Transverse colon (tissue), 4 donors: ENCODE measurements around the gene PSMC6. TPM values are rescaled to one million over a fixed set of nuclear protein-coding genes. Genes with fewer than 3 reads are reported as not detected.

Experiments used
- DNase-seq: peaks from one replicate; pipeline ENCODE4 v3.0.0-alpha.2; 2019
- H3K27ac ChIP-seq, 4 donors: fragments of 200-600 bp; sonication (generic); 2 replicates each; pipeline ENCODE4 v1.5.1; 2016 to 2018; ENCODE audit warnings: inconsistent platforms in 4 of 4
- H3K27me3 ChIP-seq: fragments of 200-600 bp; sonication (generic); 2 replicates; pipeline ENCODE4 v1.5.1; 2017; ENCODE audit warnings: inconsistent platforms
- H3K36me3 ChIP-seq, 4 donors: fragments of 200-600 bp; sonication (generic); 2 replicates each; pipeline ENCODE4 v1.5.1; 2017 to 2019; ENCODE audit warnings: inconsistent platforms in 4 of 4
- H3K4me1 ChIP-seq, 4 donors: fragments of 200-600 bp; sonication (generic); 2 replicates each; pipeline ENCODE4 v1.5.1; 2017 to 2020; ENCODE audit warnings: inconsistent platforms in 4 of 4
- H3K4me3 ChIP-seq, 4 donors: fragments of 200-600 bp; sonication (generic); 1 replicate in 1 of 4; 2 replicates in 3 of 4; pipeline versions ENCODE4 v1.5.1 to v1.6.1; 2017 to 2019; ENCODE audit warnings: inconsistent platforms in 4 of 4
- H3K9me3 ChIP-seq, 2 donors: fragments of 200-600 bp; sonication (generic); 2 replicates each; pipeline ENCODE4 v1.5.1; 2017 to 2019; ENCODE audit warnings: inconsistent platforms in 2 of 2
- EP300 ChIP-seq: sonication (generic); formaldehyde crosslinking; IDR thresholded peaks from one replicate; pipeline ENCODE4 v1.6.1; 2017; ENCODE audit warnings: antibody characterized with exemption, low read depth
- POLR2A ChIP-seq: fragments of 450-650 bp; IDR thresholded peaks from one replicate; pipeline ENCODE4 v1.6.1; 2016; ENCODE audit warnings: antibody characterized with exemption, mild to moderate bottlenecking, moderate library complexity
- POLR2AphosphoS5 ChIP-seq, 3 donors: sonication (generic); formaldehyde crosslinking; IDR thresholded peaks; one replicate each; pipeline ENCODE4 v1.6.1; 2016; ENCODE audit warnings: antibody characterized with exemption in 3 of 3
- WGBS, 2 donors: methylation state at CpG; one replicate each; pipeline ENCODE4 v1.1.5; 2018; ENCODE audit warnings: low coverage in 1 of 2; 5-methylcytosine and 5-hydroxymethylcytosine counted together
- in situ Hi-C, 4 donors: fragments of 200-750 bp; cut with MboI; loops; one replicate each; pipeline versions ENCODE4 v1.15.0 to v1.15.1; 2017; ENCODE audit warnings: low sequenced_read_pairs in 3 of 4, low pct_ligation_motif_present in 1 of 4, low pct_unique_long_range_greater_than_20kb in 1 of 4
- intact Hi-C: fragments of 100-400 bp; cut with DNase I; formaldehyde crosslinking; loops from one replicate; pipeline ENCODE4 v1.15.1; 2023; ENCODE audit warnings: low total_unique reads
- total RNA-seq, 4 donors: library from RNA; depleted of rRNA; stranded (reverse); fragments of >200 nt; gene quantifications; one replicate each; pipeline ENCODE4 v1.1.0, GENCODE V29; 2016
- TF ChIP-seq, protein P1 (sequence below), 5 experiments: fragments of 200-600 bp in 3 of 5; fragments of 450-650 bp in 2 of 5; sonication (generic) in 3 of 5; IDR thresholded peaks; 1 replicate in 2 of 5; 2 replicates in 3 of 5; pipeline ENCODE4 v1.5.1; 2016 to 2017; ENCODE audit warnings: antibody characterized with exemption in 5 of 5, inconsistent platforms in 3 of 5, mild to moderate bottlenecking in 2 of 5, moderate library complexity in 1 of 5

Gene PSMC6
- total RNA-seq, 4 donors from 2014 or later, result 6.8 to 87.8 (median 47.8) TPM

DNA sequence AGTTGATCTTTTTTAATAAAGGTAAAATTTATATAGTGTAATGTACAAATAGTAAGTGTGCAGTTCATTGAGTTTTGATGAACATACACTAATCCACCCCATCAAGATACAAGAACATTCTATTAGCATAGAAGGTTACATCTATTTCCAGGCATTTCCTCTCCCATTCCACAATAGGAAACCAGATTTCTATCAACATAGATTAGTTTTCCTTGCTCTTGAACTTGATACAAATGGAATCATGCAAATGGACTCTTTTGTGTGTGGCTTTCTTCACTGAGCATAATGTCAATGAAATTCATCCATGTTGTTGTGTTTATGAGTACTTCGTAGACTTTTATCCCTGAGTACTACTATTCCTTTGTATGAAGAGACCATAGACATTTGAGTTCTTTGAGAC lies 33.8 kb downstream of the PSMC6 start:
- TF ChIP-seq, protein P1, sequence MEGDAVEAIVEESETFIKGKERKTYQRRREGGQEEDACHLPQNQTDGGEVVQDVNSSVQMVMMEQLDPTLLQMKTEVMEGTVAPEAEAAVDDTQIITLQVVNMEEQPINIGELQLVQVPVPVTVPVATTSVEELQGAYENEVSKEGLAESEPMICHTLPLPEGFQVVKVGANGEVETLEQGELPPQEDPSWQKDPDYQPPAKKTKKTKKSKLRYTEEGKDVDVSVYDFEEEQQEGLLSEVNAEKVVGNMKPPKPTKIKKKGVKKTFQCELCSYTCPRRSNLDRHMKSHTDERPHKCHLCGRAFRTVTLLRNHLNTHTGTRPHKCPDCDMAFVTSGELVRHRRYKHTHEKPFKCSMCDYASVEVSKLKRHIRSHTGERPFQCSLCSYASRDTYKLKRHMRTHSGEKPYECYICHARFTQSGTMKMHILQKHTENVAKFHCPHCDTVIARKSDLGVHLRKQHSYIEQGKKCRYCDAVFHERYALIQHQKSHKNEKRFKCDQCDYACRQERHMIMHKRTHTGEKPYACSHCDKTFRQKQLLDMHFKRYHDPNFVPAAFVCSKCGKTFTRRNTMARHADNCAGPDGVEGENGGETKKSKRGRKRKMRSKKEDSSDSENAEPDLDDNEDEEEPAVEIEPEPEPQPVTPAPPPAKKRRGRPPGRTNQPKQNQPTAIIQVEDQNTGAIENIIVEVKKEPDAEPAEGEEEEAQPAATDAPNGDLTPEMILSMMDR (IDR thresholded peaks at IDR 0.05), result no peak
- TF ChIP-seq POLR2AphosphoS5 (IDR thresholded peaks at IDR 0.05) (no peak), EP300 (no peak), POLR2A (no peak)
- no peaks in the 10 kb centered on the region for H3K36me3 ChIP-seq
- WGBS, 2 donors, result 93 to 100% methylated on average over 1 of the region's 1 CpG
- in situ Hi-C loops, result no loop called here
- intact Hi-C loops, result no loop called here
- no peak overlapping the region for H3K4me3 ChIP-seq
- no peaks in the 10 kb centered on the region for H3K27me3 ChIP-seq
- no peak for DNase-seq
- no peak overlapping the region for H3K27ac ChIP-seq
- peaks cover 0 to 18% (median 0%) of the 10 kb centered on the region in 4 donors for H3K4me1 ChIP-seq
- H3K9me3 ChIP-seq, result no peaks in the 10 kb centered on the region

DNA sequence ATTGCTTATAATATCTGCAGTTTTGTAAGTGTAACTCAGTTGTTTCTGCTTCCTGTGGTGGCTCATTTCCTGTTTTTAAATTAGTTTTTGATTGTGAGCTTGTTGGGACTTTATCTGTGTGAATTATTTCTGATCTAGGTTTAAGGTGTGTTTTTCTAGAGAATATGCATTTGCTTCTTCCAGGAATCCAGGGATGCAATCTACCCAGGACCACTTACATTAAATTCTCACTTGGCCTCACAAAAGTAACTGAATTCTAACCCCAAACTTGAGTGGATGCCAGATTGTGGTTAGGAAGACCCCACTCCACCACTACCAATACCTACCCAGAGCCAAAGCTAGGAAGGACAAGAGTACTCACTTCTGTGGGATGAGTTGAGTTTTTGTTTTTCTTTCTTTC lies 34.9 kb downstream of the PSMC6 start:
- no peak for DNase-seq
- no peak overlapping the region for H3K4me3 ChIP-seq
- intact Hi-C loops (no loop called here), in situ Hi-C loops (no loop called here)
- peak overlapping the region; percentile 31 to 71 (median 38) for H3K27ac ChIP-seq
- no peaks in the 10 kb centered on the region for H3K9me3 ChIP-seq
- no peaks in the 10 kb centered on the region for H3K27me3 ChIP-seq
- no peaks in the 10 kb centered on the region for H3K36me3 ChIP-seq
- TF ChIP-seq POLR2AphosphoS5 (IDR thresholded peaks at IDR 0.05), result no peak
- TF ChIP-seq, protein P1 (IDR thresholded peaks at IDR 0.05), result no peak
- no peak for TF ChIP-seq EP300
- no peak for TF ChIP-seq POLR2A
- peaks cover 0 to 15% (median 0%) of the 10 kb centered on the region in 4 donors for H3K4me1 ChIP-seq

DNA sequence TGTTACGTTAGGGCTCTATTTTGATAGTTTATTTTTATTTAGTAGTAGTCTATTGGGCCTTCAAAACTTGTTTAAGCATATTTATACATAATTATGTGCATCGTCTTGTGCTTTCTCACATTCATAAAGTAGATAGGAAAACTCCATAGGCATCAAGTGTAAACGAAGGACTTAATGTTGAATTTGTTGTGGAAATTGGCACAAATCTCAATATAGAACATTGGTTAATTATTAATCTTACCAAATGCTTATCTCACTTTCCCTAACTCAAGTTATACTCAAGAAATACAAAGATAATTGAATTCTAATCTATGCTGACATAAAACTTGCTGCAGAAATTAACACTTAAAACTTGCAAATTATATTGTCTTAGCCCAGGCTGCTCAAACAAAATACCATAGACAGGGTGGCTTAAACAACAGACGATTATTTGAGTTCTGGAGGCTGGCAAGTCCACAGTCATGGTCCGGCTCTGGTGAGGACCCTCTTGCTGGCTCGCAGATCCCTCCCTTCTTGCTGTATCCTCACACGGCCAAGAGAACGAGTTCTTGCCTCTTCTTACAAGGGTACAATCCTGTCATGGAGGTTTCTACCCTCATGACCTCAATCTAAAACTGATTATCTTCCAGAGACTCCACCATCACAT lies 41.8 kb downstream of the PSMC6 start:
- H3K4me1 ChIP-seq, result no peaks in the 10 kb centered on the region
- H3K4me3 ChIP-seq, result no peak overlapping the region
- TF ChIP-seq POLR2AphosphoS5 (IDR thresholded peaks at IDR 0.05), result no peak
- TF ChIP-seq EP300, result no peak
- TF ChIP-seq, protein P1 (IDR thresholded peaks at IDR 0.05), result no peak
- TF ChIP-seq POLR2A, result no peak
- WGBS, 2 donors, result 75 to 76% methylated on average over 6 to 8 of the region's 8 CpGs
- intact Hi-C loops, result no loop called here
- DNase-seq, result no peak
- H3K27me3 ChIP-seq, result no peaks in the 10 kb centered on the region
- no peaks in the 10 kb centered on the region for H3K9me3 ChIP-seq
- H3K36me3 ChIP-seq, result peaks cover 0 to 6% (median 0%) of the 10 kb centered on the region in 4 donors
- in situ Hi-C loops, result no loop called here
- no peak overlapping the region for H3K27ac ChIP-seq

DNA sequence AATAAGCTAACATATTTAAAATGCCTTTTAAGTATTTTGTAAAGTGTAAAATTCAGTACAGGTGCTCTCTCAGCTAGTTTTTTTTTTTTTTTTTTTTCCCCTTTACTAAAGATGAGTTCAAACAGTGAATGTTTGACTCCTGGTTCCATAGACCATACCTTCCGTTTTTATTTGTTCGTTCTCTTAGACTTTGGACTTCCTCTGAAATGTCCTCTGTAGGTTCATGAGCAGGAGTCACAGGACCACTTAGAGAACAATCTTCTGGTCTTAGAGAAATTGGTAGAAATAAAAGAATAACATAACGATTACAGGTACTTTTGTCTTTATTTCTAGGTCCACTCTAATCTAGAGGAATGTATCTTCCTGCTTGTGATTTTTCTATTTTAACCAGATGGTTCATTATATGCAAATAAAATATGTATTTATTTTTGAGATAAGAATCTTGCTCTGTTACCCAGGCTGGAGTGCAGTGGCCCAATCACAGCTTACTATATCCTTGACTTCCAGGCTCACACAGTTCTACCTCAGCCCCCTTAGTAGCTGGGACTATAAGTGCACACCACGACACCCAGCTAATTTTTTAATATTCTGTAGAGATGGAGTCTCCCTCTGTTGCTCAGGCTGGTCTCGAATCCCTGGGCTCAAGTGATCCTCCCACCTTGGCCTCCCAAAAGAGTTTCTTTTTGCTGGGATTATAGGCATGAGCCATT lies 48.8 kb downstream of the PSMC6 start:
- TF ChIP-seq EP300, result no peak
- TF ChIP-seq, protein P1 (IDR thresholded peaks at IDR 0.05), result no peak
- no peak for TF ChIP-seq POLR2AphosphoS5 (IDR thresholded peaks at IDR 0.05)
- no peak for TF ChIP-seq POLR2A
- in situ Hi-C loops (no loop called here), intact Hi-C loops (no loop called here)
- H3K27ac ChIP-seq, result no peak overlapping the region
- H3K36me3 ChIP-seq, result peaks cover 0 to 21% (median 8%) of the 10 kb centered on the region in 4 donors
- H3K4me3 ChIP-seq, result no peak overlapping the region
- no peaks in the 10 kb centered on the region for H3K27me3 ChIP-seq
- 56 to 79% methylated on average over 4 to 5 of the region's 5 CpGs for WGBS, 2 donors
- H3K4me1 ChIP-seq, result no peaks in the 10 kb centered on the region
- no peaks in the 10 kb centered on the region for H3K9me3 ChIP-seq
- no peak for DNase-seq
